HG03520 (cell line): ENCODE results near the gene PLAGL2.

Experiments
- ATAC-seq: cut with Tn5 transposase; IDR thresholded peaks from one replicate; pipeline ENCODE4 v1.9.1; 2021; ENCODE audit warnings: mild to moderate bottlenecking, moderate library complexity; ENCODE audit not compliant: unreplicated experiment

PLAGL2 gene

GRCh38 chr20:32153771-32154170, 53.8 kb downstream of the PLAGL2 start:
- ATAC-seq, result no peak

GRCh38 chr20:32153156-32153665, 54.3 kb downstream of the PLAGL2 start:
- ATAC-seq, result no peak

- no peak for ATAC-seq
Measured at GRCh38 chr20:32152421-32153155, 55.0 kb downstream of the PLAGL2 start.

- no peak for ATAC-seq
Measured at GRCh38 chr20:32150291-32150848, 57.2 kb downstream of the PLAGL2 start.

GRCh38 chr20:32149566-32150170, 57.9 kb downstream of the PLAGL2 start:
- ATAC-seq, result no peak

- no peak for ATAC-seq
Measured at GRCh38 chr20:32144898-32145662, 62.5 kb downstream of the PLAGL2 start.

GRCh38 chr20:32142991-32143390, 64.6 kb downstream of the PLAGL2 start:
- ATAC-seq, result no peak
